Measurements from ENCODE around the gene KLHL5.
A peak's percentile ranks its signal among the peaks of the same experiment; 100 is the strongest.
"Not testable (repeated sequence)": the region's sequence is repeated elsewhere in the genome, so short reads cannot be mapped to it uniquely, and the experiment has no call there.

KLHL5 gene

GRCh38 chr4:39106011-39106410 is 44.0 kb downstream of the KLHL5 start:
- DNase-seq: no peak

GRCh38 chr4:39114436-39114835 is 52.4 kb downstream of the KLHL5 start:
- DNase-seq: no peak

DNA sequence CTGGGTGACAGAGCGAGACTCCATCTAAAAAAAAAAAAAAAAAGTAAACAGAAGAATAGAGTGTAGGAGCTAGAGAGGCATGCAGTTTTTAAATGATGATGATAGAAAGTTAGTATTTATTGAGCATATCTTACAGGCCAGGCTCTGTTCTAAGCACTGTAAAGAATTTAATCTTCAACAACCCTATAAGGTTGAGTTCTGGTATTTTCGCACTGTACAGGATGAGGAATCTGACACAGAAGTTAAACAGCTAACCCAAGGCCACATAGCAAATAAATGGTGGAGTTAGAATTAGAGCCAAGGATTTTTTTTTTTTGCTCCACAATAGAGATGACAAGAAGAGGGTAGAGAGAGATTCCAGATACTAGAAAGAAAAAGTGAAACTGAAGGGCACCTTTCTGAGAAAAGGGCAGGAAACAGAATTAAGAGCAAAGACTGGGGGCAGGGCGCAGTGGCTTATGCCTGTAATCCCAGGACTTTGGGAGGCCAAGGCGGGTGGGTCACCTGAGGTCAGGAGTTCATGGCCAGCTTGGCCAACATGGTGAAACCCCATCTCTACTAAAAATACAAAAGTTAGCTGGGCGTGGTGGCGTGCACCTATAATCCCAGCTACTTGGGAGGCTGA is 56.1 kb downstream of the KLHL5 start:
- DNase-seq: no peak

GRCh38 chr4:39120418-39120817 is 58.4 kb downstream of the KLHL5 start:
- no peak for DNase-seq

DNA sequence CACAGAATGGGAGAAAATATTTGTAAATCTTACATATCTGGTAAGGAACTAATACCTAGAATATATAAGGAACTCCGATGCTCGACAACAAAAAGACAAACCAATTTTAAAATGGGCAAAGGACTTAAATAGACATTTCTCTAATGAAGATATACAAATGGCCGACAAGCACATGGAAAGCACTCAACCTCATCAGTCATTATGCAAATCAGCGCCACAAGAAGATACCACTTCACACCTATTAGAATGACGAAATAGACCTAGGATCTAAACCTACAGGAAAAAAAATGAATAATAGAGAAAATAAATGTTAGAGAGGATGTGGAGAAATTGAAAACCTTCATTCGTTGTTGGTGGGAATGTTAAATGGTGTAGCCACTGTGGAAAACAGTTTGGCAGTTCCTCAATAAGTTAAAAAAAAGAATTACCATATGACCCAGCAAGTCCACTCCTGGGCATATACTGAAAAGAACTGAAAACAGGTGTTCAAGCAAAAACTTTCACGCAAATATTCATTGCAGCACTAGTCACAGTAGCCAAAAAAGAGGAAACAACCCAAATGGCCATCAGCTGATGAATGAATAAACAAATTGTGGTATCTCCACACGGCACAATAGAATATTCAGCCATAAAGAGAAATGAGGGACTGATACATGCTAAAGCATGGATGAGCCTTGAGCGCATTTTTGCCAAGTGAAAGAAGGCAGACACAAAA is 63.0 kb downstream of the KLHL5 start:
- DNase-seq: no peak

DNA sequence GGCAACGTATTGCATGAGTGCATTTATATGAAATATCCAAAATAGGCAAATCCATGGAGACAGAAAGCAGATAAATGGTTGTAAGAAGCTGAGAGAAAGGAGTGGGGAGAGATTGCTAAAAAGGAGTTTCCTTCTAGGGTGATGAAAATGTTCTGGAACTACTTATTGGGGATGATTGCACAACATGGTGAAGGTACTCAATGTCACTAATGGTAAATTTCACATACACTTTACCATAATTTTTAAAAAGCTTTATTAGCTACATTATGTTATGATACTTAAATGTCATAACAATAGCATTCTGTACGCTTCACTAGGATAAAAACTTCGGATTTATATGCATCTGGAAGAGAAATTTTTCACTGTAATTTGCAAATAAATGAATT is 63.6 kb downstream of the KLHL5 start:
- no peak for DNase-seq

DNA sequence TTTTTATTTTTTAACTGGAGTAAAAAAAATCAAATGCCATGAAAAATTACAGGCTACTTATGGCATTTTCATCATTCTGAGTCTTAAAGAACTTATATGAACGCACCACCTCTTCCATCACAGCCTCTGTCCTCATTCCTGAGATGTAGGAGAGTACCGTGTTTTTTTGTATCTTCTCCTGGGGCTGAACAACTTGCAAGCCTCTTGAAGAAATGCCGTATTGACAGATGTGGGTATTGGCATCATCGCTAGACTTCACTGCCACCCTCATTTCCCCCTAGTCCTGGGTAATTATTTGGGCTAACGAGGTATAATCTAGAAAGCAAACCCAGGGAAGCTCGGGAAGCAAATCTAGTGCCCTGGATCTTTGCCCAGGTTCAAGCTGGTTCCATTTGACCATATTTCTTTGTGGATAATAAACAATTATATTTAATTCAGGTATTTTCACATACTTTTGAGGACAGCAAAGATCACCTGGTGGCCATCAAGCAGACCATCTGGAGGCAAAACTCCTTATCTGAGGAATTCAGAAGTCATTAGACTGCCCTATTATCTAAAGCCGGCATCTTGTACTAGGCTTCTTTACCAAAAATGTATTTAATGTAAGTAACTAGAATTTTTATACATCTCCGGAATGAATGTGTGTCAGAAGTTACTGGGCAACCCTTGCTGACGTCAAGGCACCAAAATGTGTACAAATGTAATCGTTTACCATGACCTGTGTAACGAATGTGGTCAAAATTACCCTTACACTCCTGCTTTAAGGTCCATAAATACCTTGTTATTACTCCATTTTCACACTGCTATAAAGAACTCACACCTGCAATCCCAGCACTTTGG is 64.4 kb downstream of the KLHL5 start:
- no peak for DNase-seq

GRCh38 chr4:39133623-39134022 is 71.6 kb downstream of the KLHL5 start:
- DNase-seq: no peak

- peak; percentile 7 for DNase-seq
Observed at GRCh38 chr4:39134683-39135306, 72.8 kb downstream of the KLHL5 start.

- not testable (repeated sequence) for DNase-seq
Observed at GRCh38 chr4:39138227-39138626, 76.2 kb downstream of the KLHL5 start.

- no peak for DNase-seq
Observed at GRCh38 chr4:39146211-39146610, 84.2 kb downstream of the KLHL5 start.

GRCh38 chr4:39154009-39154408 is 92.0 kb downstream of the KLHL5 start:
- DNase-seq: no peak

DNA sequence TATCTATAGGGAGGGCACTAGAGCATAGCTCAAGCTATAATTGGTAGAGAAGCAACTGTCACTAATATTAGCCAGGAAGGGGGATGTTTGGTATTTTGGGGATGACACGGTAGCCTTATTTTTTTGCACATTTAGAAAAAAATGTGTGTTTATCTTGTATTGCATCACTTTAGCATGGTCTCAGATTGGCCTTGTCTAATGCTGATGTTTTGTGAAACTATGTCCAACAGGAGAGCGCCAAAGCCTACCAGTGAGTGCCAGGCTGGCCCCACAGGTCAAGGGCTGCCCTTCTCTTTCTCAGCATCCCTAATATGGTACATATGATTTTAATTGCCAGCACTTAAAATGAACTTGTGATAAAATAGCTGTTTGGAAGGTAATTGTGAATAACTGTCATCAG is 95.5 kb downstream of the KLHL5 start:
- no peak for DNase-seq

GRCh38 chr4:39166177-39166576 is 104.1 kb downstream of the KLHL5 start:
- DNase-seq: no peak

DNA sequence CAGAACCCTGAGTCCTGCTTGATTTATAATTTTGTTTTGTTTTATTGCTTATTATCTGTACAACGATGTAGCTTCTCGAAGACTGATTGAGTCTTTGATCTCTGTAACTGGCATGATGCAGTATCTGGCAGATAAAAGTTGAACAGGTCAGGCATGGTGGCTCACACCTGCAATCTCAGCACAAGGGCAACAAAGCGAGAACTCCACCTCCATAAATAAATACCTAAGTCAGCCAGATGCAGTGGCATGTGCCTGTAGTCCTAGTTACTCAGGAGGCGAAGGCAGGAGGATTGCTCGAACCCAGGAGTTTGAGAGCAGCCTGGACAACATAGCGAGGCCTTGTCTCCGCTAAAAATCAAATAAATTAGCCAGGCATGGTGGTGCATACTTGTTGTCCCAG is 104.6 kb downstream of the KLHL5 start:
- DNase-seq: no peak

DNA sequence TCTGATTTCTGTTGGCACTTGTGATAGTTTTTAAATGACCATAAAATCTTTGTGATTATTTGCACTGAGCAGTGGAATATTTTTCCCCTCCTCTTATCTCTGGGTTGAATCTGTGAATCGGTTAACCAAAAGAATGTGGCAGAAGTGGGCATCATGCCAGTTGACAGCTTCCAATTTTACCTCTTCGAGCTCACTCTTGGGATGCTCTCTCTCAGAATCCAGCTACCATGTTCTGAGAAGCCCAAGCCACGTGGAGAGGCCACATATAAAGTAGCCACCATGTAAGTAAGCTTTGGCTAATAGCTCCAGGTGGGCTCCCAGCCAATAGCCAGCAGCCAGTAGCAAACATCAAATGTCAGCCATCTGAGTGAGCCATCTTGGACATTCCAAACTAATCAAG is 107.4 kb downstream of the KLHL5 start:
- DNase-seq: peak; percentile 8

- no peak for DNase-seq
Observed at GRCh38 chr4:39170301-39170700, 108.3 kb downstream of the KLHL5 start.

All from kidney glomerular epithelial cell (primary cell).